ENCODE results near the gene SFTPB.

SFTPB gene

DNA sequence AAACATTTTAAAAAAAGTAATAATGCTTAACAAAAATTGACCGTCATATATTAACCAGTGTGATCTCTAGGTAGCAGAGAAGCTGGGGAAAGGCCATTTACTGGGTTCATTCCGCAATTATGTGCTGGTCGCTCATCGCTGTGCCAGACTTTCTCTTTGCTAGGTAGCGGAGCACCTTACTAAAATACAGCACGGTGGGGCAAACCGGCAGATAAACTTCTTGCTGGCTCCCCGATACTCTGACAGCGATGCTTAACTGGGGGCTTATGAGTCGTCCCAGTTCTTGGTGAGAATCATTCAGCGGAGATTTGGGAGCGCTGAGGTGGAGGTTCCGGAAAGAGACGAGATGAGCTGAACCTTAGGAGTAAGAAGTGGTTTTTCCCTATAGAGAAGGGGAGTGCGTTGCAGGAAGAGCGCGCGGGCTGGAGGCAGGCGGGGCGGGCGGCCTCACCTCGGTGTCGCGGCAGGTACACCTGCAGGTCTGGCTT lies 56.7 kb downstream of the SFTPB start:
- Histone ChIP-seq H3K27ac (replicated peaks; ENCODE audit: low read length) (no peak overlapping the region), H3K4ac (ENCODE audit: low read length) (peak overlapping the region; percentile 84), H3K27me3 (ENCODE audit: control insufficient read depth in 3 of 3, insufficient read depth in 3 of 3, low read depth in 1 of 3, low read length in 3 of 3) (no peaks in the 10 kb centered on the region), H3K4me2 (ENCODE audit: insufficient read depth, low read length, poor library complexity, severe bottlenecking) (peak overlapping the region; percentile 80), H4K8ac (ENCODE audit: low read depth, low read length) (peak overlapping the region; percentile 65), H2BK120ac (ENCODE audit: low read depth, low read length) (no peak overlapping the region), H3K36me3 (replicated peaks in 1 of 2; ENCODE audit: control insufficient read depth in 2 of 2, insufficient read depth in 2 of 2, low read length in 2 of 2) (peaks cover 17 to 42% of the 10 kb centered on the region in 2 donors), H3K4me1 (ENCODE audit: control insufficient read depth in 2 of 2, insufficient read depth in 1 of 2, low read depth in 1 of 2, low read length in 2 of 2) (peaks cover 4 to 5% of the 10 kb centered on the region in 2 donors), H3K14ac (ENCODE audit: low read length) (peak overlapping the region; percentile 82), H4K91ac (ENCODE audit: low read depth, low read length, poor library complexity) (no peak overlapping the region), H2AK5ac (ENCODE audit: low read depth, low read length) (peak overlapping the region; percentile 97), H3K9ac (ENCODE audit: low read depth, low read length, poor library complexity) (peak overlapping the region; percentile 99), H2BK5ac (ENCODE audit: low read length) (peak overlapping the region; percentile 93), H2AFZ (ENCODE audit: low read length) (peak overlapping the region; percentile 95), H3K4me3 (ENCODE audit: low read length in 2 of 2) (peak overlapping the region; percentile 93 to 95), H2BK15ac (ENCODE audit: low read length) (peak overlapping the region; percentile 37), H3K79me1 (ENCODE audit: low read depth, low read length) (peaks cover 8% of the 10 kb centered on the region), H3K18ac (ENCODE audit: low read length) (peak overlapping the region; percentile 99), H2BK12ac (ENCODE audit: low read length) (peak overlapping the region; percentile 58), H3K23ac (ENCODE audit: low read depth, low read length, poor library complexity) (peak overlapping the region; percentile 95), H3K9me3 (replicated peaks in 1 of 2; ENCODE audit: control insufficient read depth in 2 of 2, insufficient read depth in 1 of 2, low read depth in 1 of 2, low read length in 2 of 2) (no peaks in the 10 kb centered on the region)
- no CpG with 5 or more reads among the region's 24 CpGs for WGBS, 2 donors (ENCODE audit: extremely low coverage in 2 of 2, insufficient read length in 2 of 2, insufficient replicate concordance in 1 of 2)
- no peak for DNase-seq (ENCODE audit: low spot score)
